ENCODE data around the gene HMCN2.

The HMCN2 gene

DNA sequence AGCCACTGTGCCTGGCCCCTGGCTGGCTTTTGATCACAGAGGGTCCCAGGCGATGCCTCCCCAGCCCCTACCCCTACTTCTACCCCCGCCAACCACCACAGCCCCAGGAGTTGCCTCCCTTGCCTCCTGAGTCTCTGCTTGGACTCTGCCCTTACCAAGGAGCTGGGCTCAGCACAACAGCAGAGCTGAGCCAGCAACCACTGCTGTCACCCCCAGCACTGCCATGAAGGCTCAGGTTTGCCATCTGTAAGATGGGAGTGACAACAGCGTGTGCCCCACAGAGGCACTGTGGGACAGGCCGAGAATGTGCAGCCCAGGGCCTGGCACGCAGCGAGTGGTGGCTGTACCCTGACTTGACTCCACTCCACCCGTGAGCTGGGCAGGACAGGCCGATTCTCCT, 116.1 kb downstream of the HMCN2 start:
- H3K27ac Mint-ChIP-seq, result no peak overlapping the region
- TF ChIP-seq, protein P1, sequence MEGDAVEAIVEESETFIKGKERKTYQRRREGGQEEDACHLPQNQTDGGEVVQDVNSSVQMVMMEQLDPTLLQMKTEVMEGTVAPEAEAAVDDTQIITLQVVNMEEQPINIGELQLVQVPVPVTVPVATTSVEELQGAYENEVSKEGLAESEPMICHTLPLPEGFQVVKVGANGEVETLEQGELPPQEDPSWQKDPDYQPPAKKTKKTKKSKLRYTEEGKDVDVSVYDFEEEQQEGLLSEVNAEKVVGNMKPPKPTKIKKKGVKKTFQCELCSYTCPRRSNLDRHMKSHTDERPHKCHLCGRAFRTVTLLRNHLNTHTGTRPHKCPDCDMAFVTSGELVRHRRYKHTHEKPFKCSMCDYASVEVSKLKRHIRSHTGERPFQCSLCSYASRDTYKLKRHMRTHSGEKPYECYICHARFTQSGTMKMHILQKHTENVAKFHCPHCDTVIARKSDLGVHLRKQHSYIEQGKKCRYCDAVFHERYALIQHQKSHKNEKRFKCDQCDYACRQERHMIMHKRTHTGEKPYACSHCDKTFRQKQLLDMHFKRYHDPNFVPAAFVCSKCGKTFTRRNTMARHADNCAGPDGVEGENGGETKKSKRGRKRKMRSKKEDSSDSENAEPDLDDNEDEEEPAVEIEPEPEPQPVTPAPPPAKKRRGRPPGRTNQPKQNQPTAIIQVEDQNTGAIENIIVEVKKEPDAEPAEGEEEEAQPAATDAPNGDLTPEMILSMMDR (IDR thresholded peaks at IDR 0.05), result no peak
- no peaks in the 10 kb centered on the region for H3K36me3 Mint-ChIP-seq (ENCODE audit: low read depth)
- DNase-seq, result no peak
- no peaks in the 10 kb centered on the region for H3K9me3 Mint-ChIP-seq
- H3K4me1 Mint-ChIP-seq, result peaks cover 15% of the 10 kb centered on the region
- peaks cover 10% of the 10 kb centered on the region for H3K27me3 Mint-ChIP-seq (ENCODE audit: low read depth, poor library complexity)
- H3K4me3 Mint-ChIP-seq, result no peak overlapping the region

DNA sequence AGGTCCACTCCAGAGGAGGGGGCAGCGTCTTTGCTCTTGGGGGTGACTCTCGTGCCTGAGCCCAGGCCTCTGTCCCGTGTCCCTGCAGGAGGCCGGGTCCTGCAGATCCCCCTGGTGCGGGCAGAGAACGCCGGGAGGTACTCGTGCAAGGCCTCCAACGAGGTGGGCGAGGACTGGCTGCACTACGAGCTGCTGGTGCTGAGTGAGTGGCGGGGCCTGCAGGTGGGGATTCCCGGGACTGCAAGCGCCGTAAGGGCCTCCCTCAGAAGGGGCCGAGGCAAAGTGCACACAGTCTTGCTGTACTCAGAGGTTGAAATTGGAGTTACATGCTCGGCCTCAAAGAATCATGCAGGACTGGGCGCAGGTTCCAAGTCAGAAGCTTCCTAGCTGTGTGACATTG, 116.5 kb downstream of the HMCN2 start:
- Mint-ChIP-seq H3K4me1 (peaks cover 15% of the 10 kb centered on the region), H3K27ac (no peak overlapping the region), H3K36me3 (ENCODE audit: low read depth) (no peaks in the 10 kb centered on the region), H3K9me3 (no peaks in the 10 kb centered on the region), H3K27me3 (ENCODE audit: low read depth, poor library complexity) (peaks cover 12% of the 10 kb centered on the region), H3K4me3 (no peak overlapping the region)
- TF ChIP-seq, protein P1 (IDR thresholded peaks at IDR 0.05), result no peak
- DNase-seq, result no peak

DNA sequence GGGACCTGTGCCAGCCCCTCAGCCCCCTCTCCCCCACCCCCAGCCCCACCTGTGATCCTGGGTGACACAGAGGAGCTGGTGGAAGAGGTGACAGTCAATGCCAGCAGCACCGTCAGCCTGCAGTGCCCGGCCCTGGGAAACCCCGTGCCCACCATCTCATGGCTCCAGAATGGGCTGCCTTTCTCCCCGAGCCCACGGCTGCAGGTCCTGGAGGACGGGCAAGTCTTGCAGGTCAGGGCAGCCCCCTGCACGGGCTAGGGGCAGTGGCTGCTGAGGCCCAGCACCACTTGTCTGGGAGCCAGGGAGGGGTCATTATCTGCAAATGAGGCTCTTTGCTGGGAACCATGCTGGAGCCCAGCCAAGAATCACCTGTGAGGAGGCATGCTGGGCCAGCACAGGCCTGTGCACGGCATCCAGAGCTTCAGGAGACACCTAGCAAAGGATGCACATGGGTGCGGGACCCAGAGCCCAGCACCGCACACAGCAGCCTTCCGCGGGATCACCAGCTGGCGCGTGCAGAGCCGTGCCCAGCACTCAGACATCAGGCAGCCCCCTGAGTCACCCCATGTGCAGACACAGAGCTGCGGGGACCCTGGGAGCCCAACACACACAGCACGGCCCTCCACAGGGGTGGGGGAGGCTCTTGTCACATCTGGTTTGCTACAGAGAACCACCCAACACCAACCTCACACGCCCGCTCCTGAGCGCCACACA, 117.2 kb downstream of the HMCN2 start:
- Mint-ChIP-seq H3K4me1 (peaks cover 15% of the 10 kb centered on the region), H3K9me3 (no peaks in the 10 kb centered on the region), H3K4me3 (no peak overlapping the region), H3K27ac (no peak overlapping the region), H3K36me3 (ENCODE audit: low read depth) (no peaks in the 10 kb centered on the region), H3K27me3 (ENCODE audit: low read depth, poor library complexity) (peaks cover 10% of the 10 kb centered on the region)
- TF ChIP-seq, protein P1 (IDR thresholded peaks at IDR 0.05), result no peak
- no peak for DNase-seq

DNA sequence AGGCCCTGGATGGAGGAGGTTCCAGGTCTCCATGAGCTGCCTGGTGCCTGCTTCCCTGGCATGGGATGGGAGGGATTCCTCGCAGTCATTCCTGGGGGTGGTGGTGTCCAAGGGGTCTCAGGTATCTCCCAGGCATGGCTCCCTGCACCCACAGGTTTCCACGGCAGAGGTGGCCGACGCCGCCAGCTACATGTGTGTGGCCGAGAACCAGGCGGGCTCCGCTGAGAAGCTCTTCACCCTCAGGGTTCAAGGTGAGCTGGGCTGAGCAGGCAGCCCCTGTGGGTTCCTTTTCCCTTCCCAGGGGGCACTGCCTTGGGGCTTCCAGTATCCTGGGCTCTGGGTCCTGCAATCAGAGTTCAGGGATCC, 117.8 kb downstream of the HMCN2 start:
- no peaks in the 10 kb centered on the region for H3K36me3 Mint-ChIP-seq (ENCODE audit: low read depth)
- H3K27me3 Mint-ChIP-seq (ENCODE audit: low read depth, poor library complexity), result peaks cover 10% of the 10 kb centered on the region

DNA sequence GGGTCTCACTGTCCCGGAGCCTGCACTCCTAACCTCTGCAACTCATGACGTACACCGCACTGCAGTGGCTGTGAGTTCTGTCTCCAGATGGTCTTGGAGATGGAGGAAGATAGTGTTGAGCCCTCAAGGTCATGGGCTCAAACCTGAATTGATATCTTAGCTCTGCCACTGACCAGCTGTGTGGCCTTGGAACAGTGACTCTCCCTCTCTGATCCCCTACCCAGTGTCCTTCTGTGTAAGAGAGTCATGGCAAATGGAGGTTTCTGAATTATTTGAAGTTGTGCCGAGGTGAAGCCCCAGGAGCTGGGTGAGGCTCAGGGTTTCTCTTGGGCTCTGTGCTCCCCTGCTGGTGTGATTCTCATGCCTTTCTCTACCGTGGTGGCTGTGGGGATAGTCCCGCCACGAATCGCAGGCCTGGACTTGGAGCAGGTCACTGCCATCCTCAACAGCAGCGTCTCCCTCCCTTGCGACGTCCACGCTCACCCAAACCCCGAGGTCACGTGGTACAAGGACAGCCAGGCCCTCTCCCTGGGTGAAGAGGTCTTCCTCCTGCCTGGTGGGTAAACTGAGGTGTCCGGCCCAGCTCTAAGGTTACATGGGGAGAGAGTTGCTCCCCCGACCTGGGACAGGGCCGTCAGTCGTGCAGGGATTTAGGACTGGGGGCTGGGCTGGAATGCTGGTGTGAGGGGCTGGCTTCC, 118.6 kb downstream of the HMCN2 start:
- no peaks in the 10 kb centered on the region for H3K9me3 Mint-ChIP-seq
- no peak for DNase-seq
- H3K4me1 Mint-ChIP-seq, result peaks cover 15% of the 10 kb centered on the region
- H3K27me3 Mint-ChIP-seq (ENCODE audit: low read depth, poor library complexity), result peaks cover 7% of the 10 kb centered on the region
- no peak overlapping the region for H3K4me3 Mint-ChIP-seq
- TF ChIP-seq, protein P1 (IDR thresholded peaks at IDR 0.05), result no peak
- no peaks in the 10 kb centered on the region for H3K36me3 Mint-ChIP-seq (ENCODE audit: low read depth)
- no peak overlapping the region for H3K27ac Mint-ChIP-seq

More for the DNA sequence above, 117.8 kb downstream of the HMCN2 start:
- Mint-ChIP-seq H3K4me3 (no peak overlapping the region), H3K4me1 (peaks cover 15% of the 10 kb centered on the region), H3K27ac (no peak overlapping the region), H3K9me3 (no peaks in the 10 kb centered on the region)
- no peak for DNase-seq
- TF ChIP-seq, protein P1 (IDR thresholded peaks at IDR 0.05), result no peak

DNA sequence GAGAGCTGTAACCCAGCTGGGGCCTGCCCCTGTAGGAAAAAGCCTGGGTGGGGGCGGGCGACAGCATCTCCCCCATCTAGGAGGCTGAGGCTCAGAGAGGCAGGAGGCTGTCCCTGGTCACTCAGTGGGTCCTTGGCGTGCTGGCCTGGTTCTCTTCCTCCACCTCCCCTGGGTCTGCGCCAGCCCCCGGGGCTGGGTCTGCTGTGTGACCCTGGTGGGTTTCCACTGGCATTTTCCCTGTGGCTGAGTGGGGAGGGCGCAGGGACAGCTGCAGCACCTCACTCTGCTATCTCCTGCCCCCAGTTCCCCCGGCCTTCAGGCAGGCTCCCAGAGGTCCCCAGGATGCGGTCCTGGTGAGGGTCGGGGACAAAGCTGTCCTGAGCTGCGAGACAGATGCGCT, 119.7 kb downstream of the HMCN2 start:
- no peaks in the 10 kb centered on the region for H3K36me3 Mint-ChIP-seq (ENCODE audit: low read depth)

More for the DNA sequence above, 119.7 kb downstream of the HMCN2 start:
- Mint-ChIP-seq H3K27ac (no peak overlapping the region), H3K4me1 (peaks cover 20% of the 10 kb centered on the region), H3K27me3 (ENCODE audit: low read depth, poor library complexity) (peaks cover 7% of the 10 kb centered on the region), H3K4me3 (no peak overlapping the region), H3K9me3 (no peaks in the 10 kb centered on the region)
- TF ChIP-seq, protein P1 (IDR thresholded peaks at IDR 0.05), result no peak
- DNase-seq, result no peak

All from nephron progenitor cell (in vitro differentiated cells).